HEK293T (cell line): ENCODE results near the gene MAD1L1.

Experiments
- ARNT ChIP-seq: fragments of 450-650 bp; IDR thresholded peaks from 2 replicates; pipeline ENCODE4 v1.6.1; 2017; ENCODE audit warnings: mild to moderate bottlenecking
- BHLHE40 ChIP-seq: fragments of 450-650 bp; IDR thresholded peaks from 2 replicates; pipeline ENCODE4 v1.6.1; 2016; ENCODE audit warnings: mild to moderate bottlenecking, moderate library complexity, borderline replicate concordance
- ELF4 ChIP-seq: fragments of 450-650 bp; IDR thresholded peaks from 2 replicates; pipeline ENCODE4 v1.6.1; 2017; ENCODE audit warnings: antibody characterized with exemption
- FOXA1 ChIP-seq: fragments of 450-650 bp; IDR thresholded peaks from 2 replicates; pipeline ENCODE4 v1.6.1; 2016; ENCODE audit warnings: mild to moderate bottlenecking
- FOXK2 ChIP-seq: fragments of 450-650 bp; IDR thresholded peaks from 2 replicates; pipeline ENCODE4 v1.6.1; 2016; ENCODE audit warnings: mild to moderate bottlenecking
- FOXM1 ChIP-seq: fragments of 450-650 bp; IDR thresholded peaks from 2 replicates; pipeline ENCODE4 v1.6.1; 2017; ENCODE audit warnings: mild to moderate bottlenecking, borderline replicate concordance
- HDGF ChIP-seq: fragments of 450-650 bp; IDR thresholded peaks from 2 replicates; pipeline ENCODE4 v1.6.1; 2017; ENCODE audit warnings: antibody characterized with exemption, borderline replicate concordance
- NFRKB ChIP-seq: fragments of 450-650 bp; IDR thresholded peaks from 2 replicates; pipeline ENCODE4 v1.6.1; 2016; ENCODE audit warnings: mild to moderate bottlenecking, moderate library complexity
- PKNOX1 ChIP-seq: fragments of 450-650 bp; IDR thresholded peaks from 2 replicates; pipeline ENCODE4 v1.6.1; 2016
- SP1 ChIP-seq: fragments of 450-650 bp; IDR thresholded peaks from 2 replicates; pipeline ENCODE4 v1.6.1; 2017
- SUZ12 ChIP-seq: fragments of 450-650 bp; IDR thresholded peaks from 2 replicates; pipeline ENCODE4 v1.6.1; 2016; ENCODE audit warnings: mild to moderate bottlenecking
- TARDBP ChIP-seq: fragments of 450-650 bp; IDR thresholded peaks from 2 replicates; pipeline ENCODE4 v1.6.1; 2016
- ZNF384 ChIP-seq: fragments of 450-650 bp; IDR thresholded peaks from 2 replicates; pipeline ENCODE4 v1.6.1; 2016

- TF ChIP-seq ARNT (no peak), TARDBP (no peak), FOXM1 (no peak), SUZ12 (no peak), PKNOX1 (no peak), ELF4 (no peak), FOXA1 (no peak), HDGF (no peak), FOXK2 (no peak), BHLHE40 (no peak), SP1 (no peak), NFRKB (no peak), ZNF384 (no peak)
These were observed 213.9 kb downstream of the MAD1L1 start for GRCh38 chr7:2018569-2019460.
